NCI-H446 treated with DMSO at 0.1 percent for 48 hours (cell line): ENCODE data around the gene BRCA2.
A peak's percentile ranks its signal among the peaks of the same experiment; 100 is the strongest.

Experiments used
- DNase-seq: peaks from one replicate; lab custom pipeline; 2025; lab: John Stamatoyannopoulos, UW

Gene BRCA2

DNA sequence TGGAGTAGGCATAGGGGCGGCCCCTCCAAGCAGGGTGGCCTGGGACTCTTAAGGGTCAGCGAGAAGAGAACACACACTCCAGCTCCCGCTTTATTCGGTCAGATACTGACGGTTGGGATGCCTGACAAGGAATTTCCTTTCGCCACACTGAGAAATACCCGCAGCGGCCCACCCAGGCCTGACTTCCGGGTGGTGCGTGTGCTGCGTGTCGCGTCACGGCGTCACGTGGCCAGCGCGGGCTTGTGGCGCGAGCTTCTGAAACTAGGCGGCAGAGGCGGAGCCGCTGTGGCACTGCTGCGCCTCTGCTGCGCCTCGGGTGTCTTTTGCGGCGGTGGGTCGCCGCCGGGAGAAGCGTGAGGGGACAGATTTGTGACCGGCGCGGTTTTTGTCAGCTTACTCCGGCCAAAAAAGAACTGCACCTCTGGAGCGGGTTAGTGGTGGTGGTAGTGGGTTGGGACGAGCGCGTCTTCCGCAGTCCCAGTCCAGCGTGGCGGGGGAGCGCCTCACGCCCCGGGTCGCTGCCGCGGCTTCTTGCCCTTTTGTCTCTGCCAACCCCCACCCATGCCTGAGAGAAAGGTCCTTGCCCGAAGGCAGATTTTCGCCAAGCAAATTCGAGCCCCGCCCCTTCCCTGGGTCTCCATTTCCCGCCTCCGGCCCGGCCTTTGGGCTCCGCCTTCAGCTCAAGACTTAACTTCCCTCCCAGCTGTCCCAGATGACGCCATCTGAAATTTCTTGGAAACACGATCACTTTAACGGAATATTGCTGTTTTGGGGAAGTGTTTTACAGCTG lies at the start of gene BRCA2, which contains the start of gene ZAR1L:
BRCA2 (plus strand) TSS at position 271 of the 790 bp plus-strand sequence. CDS start 953 bp downstream, outside the sequence.
ZAR1L (minus strand) TSS at position 126 of the 790 bp plus-strand sequence. CDS start 3,438 bp downstream, outside the sequence.
- peak; percentile 78 for DNase-seq

- no peak for DNase-seq
Observed at GRCh38 chr13:32265726-32266125, 49.6 kb upstream of the BRCA2 start.

DNA sequence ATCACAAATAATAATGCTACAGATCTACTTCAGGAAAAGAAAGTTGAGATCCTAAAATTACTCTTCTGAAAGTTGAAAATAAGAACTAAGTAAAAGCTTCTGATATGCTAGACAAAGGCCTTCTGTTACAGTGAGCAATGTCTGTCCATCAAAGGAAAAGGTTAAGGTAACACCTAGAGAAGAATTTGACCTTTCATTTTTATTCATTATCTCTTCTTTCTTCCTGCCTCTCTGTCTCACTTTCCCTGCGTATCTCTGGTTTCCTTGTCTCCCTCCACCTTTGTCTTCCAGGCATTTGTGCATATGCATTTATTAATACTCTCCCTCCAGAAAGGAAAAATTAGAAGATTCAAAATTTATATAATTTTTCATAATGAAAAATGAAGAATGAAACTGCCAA lies 49.2 kb upstream of the BRCA2 start:
- no peak for DNase-seq

DNA sequence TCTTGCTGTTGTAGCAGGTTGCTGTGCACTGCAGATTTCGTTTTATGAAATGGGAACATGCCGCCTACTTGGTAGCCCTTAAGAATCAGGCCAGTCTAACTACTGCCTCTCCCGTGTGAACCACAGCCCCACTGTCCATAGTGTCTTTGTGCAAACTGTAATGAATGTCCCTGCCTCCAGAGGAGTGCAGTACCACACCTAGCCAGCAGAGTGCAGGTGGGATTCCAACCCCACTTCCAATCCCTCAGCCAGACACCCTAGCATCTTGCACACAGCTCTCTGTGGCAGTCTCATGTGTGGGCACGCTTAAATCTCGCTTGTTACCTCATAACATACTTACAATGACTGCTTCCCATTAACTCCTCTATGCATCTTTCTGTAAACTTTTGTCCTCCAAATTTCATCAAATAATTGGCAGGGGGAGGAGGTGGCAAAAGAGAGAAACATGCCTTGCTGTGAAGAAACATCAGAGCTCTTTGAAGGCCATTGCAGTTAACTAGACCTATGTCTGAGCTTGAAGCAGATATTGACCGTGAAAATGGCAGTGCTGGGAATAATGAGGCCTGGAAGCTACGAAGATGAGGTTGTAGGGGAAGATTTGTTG lies 47.4 kb upstream of the BRCA2 start:
- DNase-seq = no peak

- DNase-seq = no peak
Observed at GRCh38 chr13:32272021-32272683, 43.2 kb upstream of the BRCA2 start.

GRCh38 chr13:32277839-32278238 lies 37.5 kb upstream of the BRCA2 start:
- DNase-seq = no peak

GRCh38 chr13:32278426-32278825 lies 36.9 kb upstream of the BRCA2 start:
- DNase-seq = no peak

GRCh38 chr13:32281096-32281495 lies 34.2 kb upstream of the BRCA2 start:
- no peak for DNase-seq

GRCh38 chr13:32282096-32282711 lies 33.1 kb upstream of the BRCA2 start:
- no peak for DNase-seq

DNA sequence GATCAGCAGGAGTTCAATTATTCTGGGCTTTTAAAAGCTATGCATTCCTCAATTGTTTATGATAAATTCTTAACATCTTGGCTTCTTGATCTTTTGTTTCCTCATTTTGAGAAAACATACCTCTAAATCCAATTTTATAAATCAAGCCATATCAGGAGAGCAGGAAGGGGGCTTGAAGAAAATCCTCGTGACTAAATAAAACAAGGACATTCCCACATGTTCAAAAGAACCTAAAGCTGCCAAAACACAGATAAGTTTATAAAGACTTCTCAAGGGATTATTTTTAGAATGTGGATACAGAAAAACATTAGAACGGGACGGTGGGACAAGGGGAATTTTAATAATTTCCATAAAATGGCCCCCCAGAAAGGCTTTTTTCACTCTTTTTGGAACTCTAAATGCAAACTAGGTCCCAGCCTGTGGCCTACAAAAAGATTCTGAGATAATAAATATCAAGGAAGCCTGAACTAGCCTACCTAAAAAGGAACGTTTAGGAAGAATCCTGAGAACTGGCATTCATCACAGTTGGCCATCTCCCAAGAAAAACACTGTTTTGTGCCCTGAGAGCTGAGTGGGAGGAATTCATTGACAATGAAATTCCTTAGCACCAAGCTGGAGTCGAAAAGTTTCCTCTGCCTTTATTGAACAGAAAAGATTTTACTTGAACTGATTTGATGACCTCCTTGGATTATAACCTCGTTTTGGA lies 30.2 kb upstream of the BRCA2 start:
- DNase-seq = no peak

DNA sequence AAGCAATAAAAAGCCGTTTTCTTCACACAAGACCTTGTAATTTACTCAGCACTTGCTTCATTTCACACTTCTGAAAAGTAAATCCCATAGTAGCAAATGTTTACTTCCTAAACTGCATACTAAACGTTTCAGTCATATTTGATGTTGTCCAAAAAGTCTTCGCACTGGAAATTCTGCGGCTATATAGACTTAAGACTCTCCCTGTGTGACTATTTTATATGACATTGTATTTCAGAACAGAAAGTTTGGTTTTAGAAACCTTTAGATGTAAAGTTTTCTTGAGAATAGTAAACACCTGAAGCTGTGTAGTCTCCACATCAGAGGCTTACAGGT lies 29.7 kb upstream of the BRCA2 start:
- DNase-seq = no peak

DNA sequence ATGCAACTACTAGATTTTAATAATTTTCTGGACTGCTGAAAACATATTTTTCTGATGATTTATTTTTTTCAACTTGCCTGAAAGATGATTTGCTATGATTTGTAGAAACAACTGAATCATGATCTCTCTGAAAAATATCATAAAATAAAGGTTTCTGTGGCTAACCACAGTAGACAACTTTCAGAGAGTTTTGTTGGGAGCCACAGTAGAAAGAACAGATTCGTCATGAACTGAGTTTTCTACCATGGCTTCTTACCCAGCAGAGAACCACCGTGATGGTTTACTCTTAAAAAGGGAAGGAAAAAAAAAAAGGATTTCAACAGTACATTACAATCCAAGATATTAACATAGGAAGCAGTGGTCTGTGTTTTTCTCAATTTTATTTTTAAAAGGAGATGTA lies 18.1 kb upstream of the BRCA2 start:
- DNase-seq = no peak

DNA sequence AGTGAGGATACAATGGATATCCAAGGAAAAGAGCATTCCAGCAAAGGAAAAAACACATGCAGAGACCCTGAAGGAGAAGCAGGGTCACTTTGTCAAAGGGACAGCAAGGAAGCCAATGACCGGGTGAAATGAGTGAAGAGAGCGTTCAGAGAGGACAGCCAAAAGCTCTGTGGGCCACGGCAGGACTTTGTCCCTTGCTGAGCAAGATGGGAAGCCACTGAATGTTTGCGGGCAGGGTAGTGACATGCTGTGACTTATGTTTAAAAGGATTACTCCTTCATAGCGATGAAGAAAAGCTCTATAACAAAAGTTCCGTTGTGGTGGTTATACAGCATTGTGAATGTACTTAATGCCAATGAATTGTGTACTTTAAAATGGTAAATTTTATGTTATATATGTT lies 16.6 kb upstream of the BRCA2 start:
- no peak for DNase-seq

DNA sequence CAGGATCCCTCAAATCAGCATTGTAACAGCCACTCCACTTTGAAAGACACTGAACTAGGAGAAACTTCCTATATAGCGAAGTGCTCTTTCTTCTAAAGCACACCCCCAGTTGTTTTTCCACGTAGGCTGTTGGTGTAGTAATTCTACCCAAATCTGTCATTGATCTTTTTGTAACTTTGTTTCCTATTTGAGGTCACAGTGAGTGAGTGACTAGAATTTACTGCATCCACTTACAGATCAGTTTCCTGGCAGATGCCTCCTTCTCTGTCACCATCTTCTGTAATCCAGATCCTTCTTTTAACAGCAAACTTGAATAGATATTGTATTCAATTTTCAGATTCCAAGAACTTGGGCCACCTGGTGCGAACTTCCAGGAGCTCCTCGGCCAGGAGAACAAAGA lies 15.4 kb upstream of the BRCA2 start:
- DNase-seq = no peak

GRCh38 chr13:32300406-32300805 lies 14.9 kb upstream of the BRCA2 start:
- DNase-seq = no peak

DNA sequence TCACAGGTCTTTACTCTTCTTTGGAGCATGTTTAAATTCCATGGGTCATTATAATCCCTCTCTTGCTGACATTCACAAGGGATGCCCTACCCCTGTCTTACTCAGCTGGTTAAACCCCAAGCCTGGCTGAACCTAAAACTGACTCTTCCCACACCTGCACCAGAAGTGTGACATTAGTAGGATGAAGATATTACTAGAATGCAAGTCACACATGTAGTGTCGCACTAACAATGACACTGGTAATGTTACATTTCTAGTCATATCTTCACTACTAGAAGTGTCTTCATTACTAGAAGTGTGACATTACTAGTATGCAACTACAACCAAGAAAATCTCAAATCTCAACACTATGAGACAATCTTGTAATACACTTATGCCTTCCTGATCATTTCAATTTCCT lies 14.4 kb upstream of the BRCA2 start:
- no peak for DNase-seq

DNA sequence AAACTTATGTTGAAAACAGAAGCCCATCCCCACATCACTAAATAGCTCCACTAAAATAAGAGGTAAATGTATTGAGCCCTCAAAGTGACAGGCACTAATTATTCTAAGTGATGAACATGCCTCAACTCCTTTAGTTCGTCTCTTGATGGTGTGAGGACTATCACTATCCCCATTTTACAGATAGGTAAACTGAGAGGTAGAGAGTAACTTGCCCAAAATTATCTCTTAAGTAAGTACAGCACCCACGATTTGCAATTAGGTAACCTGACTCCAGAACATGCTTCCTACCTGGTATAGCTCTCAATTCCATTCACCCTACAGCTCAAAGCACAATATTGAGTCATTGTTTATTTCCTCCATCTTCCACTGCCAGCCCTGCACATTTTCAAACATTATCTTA lies 12.8 kb upstream of the BRCA2 start:
- no peak for DNase-seq

DNA sequence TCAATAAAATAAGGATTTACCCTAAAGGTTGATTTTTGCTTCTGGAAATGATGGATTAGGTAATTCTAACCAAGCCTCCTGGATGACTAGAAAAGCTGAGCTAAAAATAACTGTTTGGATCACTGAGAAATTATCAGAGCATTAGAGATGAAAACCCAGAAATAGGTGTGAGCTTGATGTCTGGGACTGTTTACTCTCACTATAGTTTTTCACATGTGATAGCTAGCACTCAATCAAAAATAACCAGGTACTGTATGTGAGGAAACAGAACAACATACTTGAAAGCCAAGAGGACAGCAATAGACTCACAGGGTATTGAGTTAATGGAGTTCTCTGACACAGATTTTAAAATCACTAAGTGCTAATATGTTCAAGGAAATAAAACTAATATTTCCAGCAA lies 9.7 kb upstream of the BRCA2 start:
- DNase-seq = no peak

GRCh38 chr13:32309312-32310133 lies 5.8 kb upstream of the BRCA2 start:
- no peak for DNase-seq

GRCh38 chr13:32310134-32310706 lies 5.1 kb upstream of the BRCA2 start:
- DNase-seq = peak; percentile 37
